NT2/D1 (cell line): ENCODE data around the gene NAE1.

Experiments used
- SUZ12 ChIP-seq: IDR thresholded peaks from 2 replicates; pipeline ENCODE4 v1.6.1; 2011; ENCODE audit not compliant: insufficient read length, insufficient read depth; ENCODE audit errors: extremely low read depth
- YY1 ChIP-seq: IDR thresholded peaks from 2 replicates; pipeline ENCODE4 v1.6.1; 2011; ENCODE audit not compliant: insufficient read length, insufficient read depth

- TF ChIP-seq SUZ12 (no peak), YY1 (no peak)
These were observed 25.5 kb upstream of the NAE1 start for GRCh38 chr16:66856184-66856730.
